NCI-H2171 treated with DMSO at 0.1 percent for 48 hours (cell line): Measurements from ENCODE around the gene SUGT1.
A peak's percentile ranks its signal among the peaks of the same experiment; 100 is the strongest.

ENCODE experiments used
- DNase-seq: peaks from one replicate; lab custom pipeline; 2025; lab: John Stamatoyannopoulos, UW

The SUGT1 gene

GRCh38 chr13:52737965-52738364, 85.3 kb downstream of the SUGT1 start:
- DNase-seq: no peak

- no peak for DNase-seq
Measured at GRCh38 chr13:52738719-52739467, 86.3 kb downstream of the SUGT1 start.

- DNase-seq: no peak
Measured at GRCh38 chr13:52739468-52740071, 86.9 kb downstream of the SUGT1 start, which contains the start of gene CNMD. TSS of gene CNMD (minus strand) at chr13:52739820. CDS start at chr13:52739701, 119 bp downstream.

DNA sequence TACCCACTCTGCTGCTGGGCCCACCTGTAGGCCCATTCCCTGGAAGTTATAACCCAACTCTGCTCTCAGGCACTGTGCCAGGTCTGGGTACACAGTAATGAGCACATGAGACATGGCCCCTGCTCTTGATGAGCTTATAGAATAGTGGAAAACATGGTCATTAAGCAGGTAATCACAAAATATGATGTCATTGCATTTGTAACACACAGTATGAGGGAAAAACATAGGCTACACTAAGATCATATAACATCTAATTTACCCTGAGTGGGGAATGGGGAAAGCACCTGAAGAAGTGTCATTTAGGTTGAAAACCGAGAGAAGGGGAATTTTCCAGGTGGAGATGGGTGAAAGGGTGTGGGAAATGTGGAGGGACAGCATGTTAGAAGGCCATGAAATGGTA, 90.9 kb downstream of the SUGT1 start:
- no peak for DNase-seq

DNA sequence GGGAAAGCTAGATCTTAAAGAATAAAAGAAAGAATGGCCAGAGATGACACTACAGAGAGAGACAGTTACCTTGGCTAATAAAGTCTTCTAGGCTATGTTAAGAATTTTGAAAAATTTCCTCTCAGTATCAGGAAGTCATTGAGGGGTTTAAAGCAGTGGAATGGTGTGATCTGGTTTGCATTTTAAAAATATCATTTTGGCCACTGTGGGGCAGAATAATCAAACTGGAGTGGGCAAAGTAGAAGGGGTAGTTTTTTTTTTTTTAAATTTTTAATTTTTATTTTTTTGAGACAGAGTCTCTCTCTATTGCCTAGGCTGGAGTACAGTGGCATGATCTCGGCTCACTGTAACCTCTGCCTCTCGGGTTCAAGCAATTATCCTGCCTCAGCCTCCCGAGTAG, 91.4 kb downstream of the SUGT1 start:
- no peak for DNase-seq

DNA sequence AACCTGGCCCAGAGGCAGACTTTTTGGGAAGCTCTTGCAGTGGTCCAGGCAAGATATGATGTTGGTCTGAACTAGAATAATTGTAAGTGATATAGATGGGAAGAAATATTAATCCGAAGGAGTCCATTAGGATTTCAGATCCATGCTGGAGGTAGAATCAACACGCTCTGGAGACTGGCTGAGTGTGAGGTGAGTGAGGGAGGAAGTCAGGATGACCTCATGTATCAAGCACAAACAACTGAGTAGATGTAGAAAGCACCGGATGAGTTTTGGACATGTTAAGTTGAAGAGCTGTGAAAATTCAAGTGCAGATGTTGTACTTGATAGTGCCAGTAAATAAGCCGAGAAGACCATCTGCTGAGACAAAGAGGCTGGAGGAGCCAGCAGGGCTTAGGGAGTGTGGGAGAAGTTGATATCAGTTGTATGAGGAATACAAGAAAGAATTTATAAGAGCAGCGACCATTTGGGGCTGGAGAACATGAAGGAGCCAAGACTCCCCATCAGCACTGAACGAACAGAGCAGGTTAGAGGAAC, 92.3 kb downstream of the SUGT1 start:
- peak; percentile 85 for DNase-seq

DNA sequence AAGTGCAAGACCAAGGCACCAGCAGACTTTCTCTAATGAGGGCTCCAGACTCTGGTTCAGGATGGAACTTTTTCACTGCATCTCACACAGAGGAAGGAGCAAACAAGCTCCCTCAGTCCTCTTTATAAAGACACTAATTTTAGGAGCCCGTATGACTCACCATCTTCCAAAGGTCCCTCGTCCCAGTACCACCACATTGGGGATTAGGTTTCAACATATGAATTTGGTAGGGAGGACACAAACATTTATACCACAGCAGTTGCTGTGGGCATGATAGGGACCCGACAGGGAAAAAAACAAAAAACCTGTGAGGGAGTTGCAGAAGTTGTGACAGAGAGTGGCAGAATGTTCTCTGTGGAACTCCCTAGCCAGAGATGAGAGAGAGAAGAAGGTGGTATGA, 93.5 kb downstream of the SUGT1 start:
- no peak for DNase-seq

DNA sequence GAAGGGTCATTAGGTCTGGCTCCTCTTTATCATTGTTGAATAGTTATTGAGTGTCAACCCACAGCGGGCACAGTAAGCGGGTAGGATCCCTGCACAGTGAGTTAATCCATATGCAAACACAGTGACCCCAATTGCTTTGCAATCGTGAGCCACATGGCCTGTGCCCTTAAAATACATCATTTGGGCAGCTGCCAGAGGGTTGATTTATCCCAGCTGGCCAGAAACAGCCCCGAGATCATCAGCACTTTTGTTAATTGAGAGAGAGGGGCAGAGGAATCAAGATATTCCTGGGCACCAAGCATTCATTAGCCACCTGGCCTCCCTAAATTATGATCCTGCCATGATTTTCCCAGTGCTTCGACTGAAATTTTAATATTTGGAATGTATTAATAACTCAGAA, 96.8 kb downstream of the SUGT1 start:
- peak; percentile 66 for DNase-seq
